ENCODE results near the gene ST6GALNAC6.

The ST6GALNAC6 gene, protein sequence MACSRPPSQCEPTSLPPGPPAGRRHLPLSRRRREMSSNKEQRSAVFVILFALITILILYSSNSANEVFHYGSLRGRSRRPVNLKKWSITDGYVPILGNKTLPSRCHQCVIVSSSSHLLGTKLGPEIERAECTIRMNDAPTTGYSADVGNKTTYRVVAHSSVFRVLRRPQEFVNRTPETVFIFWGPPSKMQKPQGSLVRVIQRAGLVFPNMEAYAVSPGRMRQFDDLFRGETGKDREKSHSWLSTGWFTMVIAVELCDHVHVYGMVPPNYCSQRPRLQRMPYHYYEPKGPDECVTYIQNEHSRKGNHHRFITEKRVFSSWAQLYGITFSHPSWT

GRCh38 chr9:127899128-127899943 lies at the start of gene ST6GALNAC6:
TSS of gene ST6GALNAC6 (minus strand) at chr9:127899603. CDS start at chr9:127897981, 1,622 bp downstream.
- DNase-seq (ENCODE audit: low read depth in 2 of 2), result peak in 1 of 2 experiments; percentile 68

DNA sequence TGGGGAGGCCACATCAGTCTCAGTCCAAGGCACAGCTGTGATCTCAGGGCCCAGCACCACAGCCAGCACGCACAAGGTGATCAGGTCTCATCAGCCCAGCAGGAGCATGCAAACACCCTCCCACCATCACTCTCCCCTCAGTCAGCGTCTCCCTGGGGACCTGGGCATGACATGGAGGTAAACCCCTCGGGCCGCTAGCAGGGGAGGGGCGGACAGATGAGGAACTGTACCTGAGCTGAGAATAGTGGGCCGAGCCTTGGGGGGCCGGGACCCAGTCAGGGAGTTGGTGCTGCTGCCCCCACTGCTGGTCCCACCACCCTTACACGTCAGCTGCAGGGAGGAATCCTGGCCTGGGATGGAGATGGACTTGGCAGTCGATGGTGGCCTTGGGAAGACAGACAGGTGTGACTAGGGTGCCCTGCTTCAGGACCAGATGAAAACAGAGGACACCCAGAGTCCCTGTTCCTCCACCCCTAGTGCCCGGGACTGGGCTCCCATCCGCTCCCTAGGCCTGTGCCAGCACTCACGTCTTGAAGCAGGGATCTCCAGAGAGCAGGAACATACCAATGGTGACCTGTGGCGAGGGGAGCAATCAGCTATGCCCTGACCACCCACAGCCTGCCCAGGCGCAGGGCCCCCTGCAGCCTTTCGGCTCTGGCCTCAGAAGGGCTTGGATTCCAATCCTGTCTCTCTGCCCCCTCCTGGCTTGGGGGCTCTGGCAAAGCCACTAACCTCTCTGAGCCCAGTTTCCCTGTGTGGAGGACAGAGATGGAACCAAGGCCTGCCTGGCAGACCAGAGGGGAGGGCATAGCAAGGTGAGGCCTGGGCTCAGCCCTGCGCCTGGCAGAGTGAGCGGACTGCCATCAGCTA lies 48.7 kb upstream of the ST6GALNAC6 start:
- DNase-seq (ENCODE audit: low read depth in 2 of 2), result no peak

GRCh38 chr9:127946728-127947127 lies 47.3 kb upstream of the ST6GALNAC6 start:
- no peak for DNase-seq (ENCODE audit: low read depth in 2 of 2)

DNA sequence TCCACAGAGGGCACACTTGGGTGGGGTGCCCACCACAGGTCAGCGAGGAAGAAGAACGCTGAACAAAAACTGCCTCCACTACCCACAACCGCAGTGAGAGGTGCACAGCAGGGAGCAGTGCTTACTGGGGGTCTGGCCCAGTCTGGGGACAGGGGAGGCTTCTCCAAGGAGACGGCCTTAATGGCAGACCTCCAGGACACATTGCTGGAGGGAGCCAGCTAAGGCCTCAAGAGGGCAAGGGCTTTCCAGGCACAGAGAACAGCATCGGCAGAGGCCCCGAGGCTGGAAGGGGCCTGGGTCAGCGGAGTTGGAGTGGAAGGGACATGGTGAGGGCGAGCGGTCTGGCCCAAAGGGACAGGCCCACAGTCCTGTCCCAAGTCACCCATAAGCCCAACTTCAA lies 46.5 kb upstream of the ST6GALNAC6 start:
- DNase-seq (ENCODE audit: low read depth in 2 of 2), result no peak

- DNase-seq (ENCODE audit: low read depth in 2 of 2), result no peak
Observed at GRCh38 chr9:127945338-127945737, 45.9 kb upstream of the ST6GALNAC6 start.

DNA sequence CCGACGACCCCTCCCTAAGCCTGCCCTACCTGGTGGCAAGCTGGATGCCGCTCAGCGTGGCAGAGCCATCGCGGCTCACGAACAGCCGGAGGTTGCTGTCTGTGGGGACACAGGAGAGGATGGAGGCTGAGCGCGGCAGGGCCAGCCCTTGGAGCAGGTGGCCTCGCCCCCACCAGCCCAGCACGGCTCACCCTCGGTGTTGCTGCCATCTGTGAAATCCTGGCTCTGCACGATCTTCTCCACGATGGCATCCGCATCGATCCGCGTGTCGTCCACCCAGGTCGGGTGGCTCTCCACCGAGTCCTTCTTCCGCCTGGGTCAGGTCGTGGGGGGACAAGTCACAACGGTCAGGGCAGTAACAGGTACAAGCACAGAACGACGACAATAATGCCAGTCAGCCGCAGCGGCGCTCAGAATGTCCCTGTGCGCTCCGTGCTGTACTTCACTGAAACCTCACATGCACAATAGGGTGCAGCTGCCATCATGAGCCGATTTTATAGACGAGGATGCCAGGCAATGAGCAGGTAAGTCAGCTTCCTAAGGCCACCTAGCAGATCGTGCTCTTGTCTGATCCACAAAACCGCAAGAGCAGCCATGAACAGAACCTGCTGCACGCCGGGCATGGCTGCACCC lies 45.3 kb upstream of the ST6GALNAC6 start:
- no peak for DNase-seq (ENCODE audit: low read depth in 2 of 2)

DNA sequence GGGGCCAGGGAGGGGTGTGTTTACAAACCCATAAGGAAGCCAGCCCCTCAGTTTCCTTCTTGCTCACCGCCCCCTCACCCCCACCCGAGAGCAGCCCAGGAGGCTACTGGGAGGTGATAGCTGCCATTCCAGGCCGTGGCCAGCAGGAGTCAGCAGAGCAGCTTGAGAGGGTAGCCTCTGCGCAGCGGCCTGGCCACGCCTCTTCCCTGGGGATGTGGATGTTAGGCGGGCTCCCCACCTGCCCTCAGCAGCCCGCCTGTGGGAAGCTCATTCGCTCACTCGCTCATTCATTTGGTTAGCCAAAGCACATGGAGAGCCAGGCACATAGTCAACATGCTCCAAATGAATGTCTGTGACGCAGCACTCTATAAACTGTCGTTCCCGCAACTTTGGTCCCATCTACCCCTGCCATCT lies 44.3 kb upstream of the ST6GALNAC6 start:
- peak; percentile 65 to 82 for DNase-seq (ENCODE audit: low read depth in 2 of 2)

- no peak for DNase-seq (ENCODE audit: low read depth in 2 of 2)
Observed at GRCh38 chr9:127943011-127943662, 43.7 kb upstream of the ST6GALNAC6 start.

GRCh38 chr9:127942216-127943010 lies 43.0 kb upstream of the ST6GALNAC6 start:
- no peak for DNase-seq (ENCODE audit: low read depth in 2 of 2)

DNA sequence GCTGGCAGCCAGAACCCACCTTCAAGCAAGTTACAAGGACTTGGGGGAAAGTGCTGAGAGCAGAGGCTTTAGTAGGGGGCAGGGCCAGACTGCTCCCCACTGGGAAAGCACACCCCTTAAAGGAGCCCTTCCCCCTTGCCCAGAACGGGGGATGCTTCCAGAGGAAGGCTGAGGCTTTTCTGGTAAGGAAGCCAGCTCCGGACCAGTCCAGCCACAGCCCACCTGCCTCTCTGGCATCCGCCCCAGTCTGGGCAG lies 42.5 kb upstream of the ST6GALNAC6 start:
- DNase-seq (ENCODE audit: low read depth in 2 of 2), result no peak

- DNase-seq (ENCODE audit: low read depth in 2 of 2), result no peak
Observed at GRCh38 chr9:127941062-127941960, 41.9 kb upstream of the ST6GALNAC6 start.

- no peak for DNase-seq (ENCODE audit: low read depth in 2 of 2)
Observed at GRCh38 chr9:127940593-127940992, 41.2 kb upstream of the ST6GALNAC6 start.

DNA sequence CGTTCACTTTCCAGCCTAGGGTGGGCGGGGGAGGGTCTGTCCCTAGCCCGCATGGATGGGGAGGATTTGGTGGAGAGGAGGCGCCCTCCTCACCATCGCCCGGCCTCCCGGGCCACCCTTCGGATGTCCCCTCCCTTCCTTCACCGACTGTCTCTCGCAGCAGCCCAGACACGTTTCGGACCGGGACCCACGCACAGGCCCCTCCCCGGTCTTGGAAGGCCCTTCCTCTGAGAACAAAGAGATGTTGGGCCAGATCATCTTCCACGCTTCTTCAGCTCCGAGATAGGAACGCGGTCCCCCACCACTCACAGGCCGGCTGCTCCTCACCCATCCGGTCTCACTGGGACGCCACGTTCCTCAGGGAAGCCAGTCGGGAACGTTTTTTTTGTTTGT lies 38.9 kb upstream of the ST6GALNAC6 start:
- DNase-seq (ENCODE audit: low read depth in 2 of 2), result no peak

GRCh38 chr9:127937388-127938297 lies 38.2 kb upstream of the ST6GALNAC6 start, which contains the start of gene DPM2:
TSS of gene DPM2 (minus strand) at chr9:127937854. CDS start at chr9:127937820, 34 bp downstream.
- peak; percentile 69 to 81 for DNase-seq (ENCODE audit: low read depth in 2 of 2)

GRCh38 chr9:127937056-127937387 lies 37.6 kb upstream of the ST6GALNAC6 start:
- DNase-seq (ENCODE audit: low read depth in 2 of 2), result no peak

DNA sequence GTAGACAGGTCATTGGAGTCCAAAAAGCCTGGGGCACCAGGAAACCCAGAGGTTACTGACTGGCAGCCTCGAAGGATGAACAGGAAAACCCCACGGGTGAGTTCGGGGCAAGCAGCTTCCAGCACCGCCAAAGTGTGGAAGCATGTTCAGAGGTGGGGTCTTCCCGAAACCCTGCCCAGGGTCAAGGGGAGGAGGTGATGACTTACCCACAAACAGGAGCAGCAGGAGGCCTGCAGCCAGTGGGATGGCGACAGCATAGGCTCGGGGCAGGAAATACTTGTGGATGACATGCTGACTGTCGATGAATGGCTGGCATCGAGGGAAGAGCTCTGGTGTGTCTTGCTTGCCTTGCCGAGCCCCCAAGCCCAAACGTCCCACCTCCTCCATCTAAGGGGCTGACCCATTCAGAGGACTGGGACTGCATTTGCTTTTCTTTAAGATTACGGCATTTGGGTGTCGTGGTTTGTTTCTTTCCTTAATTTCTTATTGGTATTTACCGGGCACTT lies 37.0 kb upstream of the ST6GALNAC6 start:
- no peak for DNase-seq (ENCODE audit: low read depth in 2 of 2)

- no peak for DNase-seq (ENCODE audit: low read depth in 2 of 2)
Observed at GRCh38 chr9:127935765-127936221, 36.4 kb upstream of the ST6GALNAC6 start.

DNA sequence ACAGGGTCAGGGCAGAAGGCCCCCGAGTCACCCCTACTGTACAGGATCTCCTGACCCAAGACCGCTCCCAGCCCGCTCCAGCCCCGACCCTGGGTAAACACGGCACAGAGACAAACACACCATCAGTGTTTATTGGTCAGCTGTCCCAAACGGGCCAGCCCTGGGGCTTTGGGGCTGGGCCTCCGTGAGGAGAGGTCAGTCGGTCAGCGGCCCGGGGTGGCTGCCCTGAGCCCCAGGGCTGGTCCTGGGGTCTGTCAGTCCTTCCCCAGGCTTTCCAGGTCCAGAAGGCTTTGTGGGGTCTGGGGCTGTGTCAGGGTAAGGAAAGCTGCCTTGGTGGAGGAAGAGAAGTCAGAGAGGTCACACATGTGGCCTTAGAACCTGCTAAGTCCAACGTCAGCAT lies 35.6 kb upstream of the ST6GALNAC6 start:
- no peak for DNase-seq (ENCODE audit: low read depth in 2 of 2)
